Left renal cortex interstitium (tissue), 4 donors: Measurements from ENCODE around the gene PADI1. TPM values are rescaled to one million over a fixed set of nuclear protein-coding genes. Genes with fewer than 3 reads are reported as not detected.

Experiments
- DNase-seq, 4 donors: peaks; one replicate each; pipeline ENCODE4 v3.0.0-alpha.2; 2013; ENCODE audit warnings: low read depth in 4 of 4, low spot score in 2 of 4, missing footprints in 1 of 4
- polyA plus RNA-seq, 4 donors: library from polyadenylated mRNA; unstranded; fragments of 120-200 nt; gene quantifications; one replicate each; pipeline ENCODE4 v1.2.1, GENCODE V29; 2013; ENCODE audit not compliant: insufficient read length in 4 of 4

Gene PADI1
- polyA plus RNA-seq, 4 donors = 0.03 to 0.06 (median 0.05) TPM; not detected in 1

DNA sequence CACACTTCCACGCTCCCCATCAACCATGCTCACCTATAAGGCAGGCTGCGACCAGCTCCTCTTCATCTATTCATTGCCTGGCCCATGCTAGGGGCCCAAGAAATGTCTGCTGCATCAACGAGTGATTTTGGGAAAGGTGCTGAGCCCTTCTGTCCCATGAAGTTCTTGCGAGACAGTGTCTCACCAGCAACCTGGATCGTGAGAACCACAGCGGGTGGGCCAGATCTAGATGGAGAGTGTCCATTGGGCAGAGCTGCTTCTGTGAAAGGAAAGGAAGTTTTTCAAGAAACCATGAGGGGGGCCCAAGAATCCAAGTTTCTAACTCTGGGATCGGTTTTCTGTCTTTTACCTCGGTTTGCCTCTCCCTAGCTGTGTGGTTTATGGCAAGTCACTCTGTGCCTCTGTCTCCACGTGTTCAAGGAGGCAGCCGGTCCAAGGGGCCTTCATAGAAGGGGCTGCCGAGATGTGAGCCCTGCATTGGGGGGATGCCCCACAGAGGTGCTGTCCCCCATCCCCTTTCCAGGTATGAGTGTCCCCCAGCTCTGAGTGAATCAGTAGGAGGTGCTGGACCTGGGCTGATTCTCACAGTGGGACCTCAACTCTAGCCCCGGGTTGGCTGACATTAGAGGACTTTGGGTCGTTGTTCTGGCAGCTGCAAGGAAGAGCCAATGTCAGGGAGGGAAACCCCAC, 8.3 kb upstream of the PADI1 start:
- no peak for DNase-seq

DNA sequence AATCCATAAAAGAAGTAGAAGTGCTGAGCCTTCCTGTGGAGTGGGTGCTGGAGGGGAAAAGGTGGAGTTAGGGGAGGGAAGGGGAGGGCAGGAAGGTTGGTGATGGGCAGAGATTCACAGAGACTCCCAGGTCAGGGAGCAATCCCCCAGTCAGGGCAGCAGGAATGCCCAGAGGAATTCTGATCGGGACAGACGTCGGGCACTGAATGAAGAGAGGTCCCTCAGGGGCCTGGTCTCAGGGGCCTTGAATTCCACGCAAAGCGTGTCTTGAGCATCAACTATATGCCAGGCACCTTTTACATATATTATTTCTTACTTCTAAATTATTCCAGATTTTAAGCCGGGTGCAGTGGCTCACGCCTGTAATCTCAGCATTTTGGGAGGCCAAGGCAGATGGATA, 7.2 kb upstream of the PADI1 start:
- DNase-seq = no peak

GRCh38 chr1:17198476-17199258, 6.3 kb upstream of the PADI1 start:
- DNase-seq = no peak

- no peak for DNase-seq
Observed at GRCh38 chr1:17199267-17200044, 5.5 kb upstream of the PADI1 start.

GRCh38 chr1:17200246-17200645, 4.7 kb upstream of the PADI1 start:
- no peak for DNase-seq

DNA sequence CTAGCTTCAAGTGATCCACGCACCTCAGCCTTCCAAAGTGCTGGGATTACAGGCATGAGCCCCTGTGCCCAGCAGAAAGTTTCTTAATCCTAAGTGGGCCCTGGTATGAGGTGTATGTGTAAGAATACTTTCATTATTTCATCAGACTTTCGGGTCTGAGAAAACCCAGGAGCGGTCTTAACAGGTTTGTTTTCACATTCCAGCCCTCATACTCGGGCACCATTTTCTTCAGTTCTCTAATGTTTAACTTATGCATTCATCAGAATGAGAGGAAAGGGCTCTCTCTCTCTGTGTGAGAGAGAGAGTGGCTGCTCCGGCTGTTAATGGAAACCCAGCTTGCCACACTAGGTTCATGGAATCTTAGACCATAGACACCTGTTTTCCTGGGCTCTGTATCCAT, 4.2 kb upstream of the PADI1 start:
- DNase-seq = no peak

- no peak for DNase-seq
Observed at GRCh38 chr1:17201201-17202021, 3.5 kb upstream of the PADI1 start.

GRCh38 chr1:17205652-17206051, 724 bp downstream of the PADI1 start:
- no peak for DNase-seq

- no peak for DNase-seq
Observed at GRCh38 chr1:17206196-17206595, 1.3 kb downstream of the PADI1 start.

DNA sequence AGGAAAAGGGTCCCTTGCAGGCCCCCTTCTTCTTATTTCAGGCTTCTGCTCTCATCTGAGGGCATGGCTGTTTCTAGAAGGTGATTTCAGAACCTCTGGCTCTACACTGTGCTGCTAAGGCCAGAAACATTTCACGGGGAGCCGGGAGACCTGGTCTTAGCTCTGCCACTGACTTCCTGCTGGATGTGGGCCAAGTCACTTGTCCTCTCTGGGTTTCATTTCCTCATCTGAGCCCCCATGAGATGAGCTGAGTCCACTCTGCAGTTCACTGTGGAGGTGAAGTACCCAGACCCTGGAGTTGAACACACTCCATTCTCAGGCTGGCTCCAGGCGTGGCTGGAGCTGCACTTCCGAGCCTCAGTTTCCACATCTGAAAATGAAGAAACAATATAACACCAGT, 2.1 kb downstream of the PADI1 start:
- DNase-seq = no peak

GRCh38 chr1:17207540-17207939, 2.6 kb downstream of the PADI1 start:
- DNase-seq = no peak

GRCh38 chr1:17207966-17208418, 3.1 kb downstream of the PADI1 start:
- no peak for DNase-seq

GRCh38 chr1:17208546-17208945, 3.6 kb downstream of the PADI1 start:
- DNase-seq = no peak

- no peak for DNase-seq
Observed at GRCh38 chr1:17209430-17209829, 4.5 kb downstream of the PADI1 start.

DNA sequence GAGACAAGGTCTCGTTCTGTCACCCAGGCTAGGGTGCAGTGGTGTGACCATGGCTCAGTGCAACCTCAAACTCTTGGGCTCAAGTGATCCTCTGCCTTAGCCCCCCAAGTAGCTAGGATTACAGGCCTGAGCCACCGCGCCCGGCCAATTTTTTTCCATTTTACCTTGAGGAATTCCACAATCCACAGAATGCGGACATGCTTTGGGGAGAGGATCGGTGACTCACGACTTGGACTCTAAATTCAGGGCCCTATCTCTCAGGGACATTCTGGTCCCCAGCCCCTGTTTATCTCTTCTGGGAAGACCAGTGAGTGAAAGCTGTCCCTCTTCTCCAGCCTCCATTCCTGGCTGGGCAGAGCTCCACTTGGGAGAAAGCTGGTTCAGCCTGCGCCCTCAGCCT, 5.2 kb downstream of the PADI1 start:
- no peak for DNase-seq

GRCh38 chr1:17211377-17211776, 6.4 kb downstream of the PADI1 start:
- no peak for DNase-seq

DNA sequence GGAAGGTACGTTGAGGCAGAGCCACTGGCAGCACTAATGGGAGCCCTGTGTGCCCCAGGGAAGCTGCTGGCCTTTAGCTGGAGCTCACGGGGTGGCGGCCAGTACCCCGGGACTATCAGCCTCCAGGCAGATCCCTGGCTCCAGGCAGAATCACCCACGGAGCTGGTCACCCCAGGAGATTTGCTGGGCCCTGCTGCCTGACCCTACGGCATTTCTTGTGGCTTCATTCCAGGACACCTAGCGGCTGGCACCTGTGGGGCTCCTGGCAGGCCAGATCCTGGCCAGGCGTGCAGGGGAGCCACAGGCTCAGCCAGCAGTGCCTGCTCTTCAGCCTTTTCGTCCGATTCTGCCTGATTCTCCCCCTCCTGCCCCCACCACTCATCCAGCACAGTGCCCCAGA, 7.1 kb downstream of the PADI1 start:
- no peak for DNase-seq

DNA sequence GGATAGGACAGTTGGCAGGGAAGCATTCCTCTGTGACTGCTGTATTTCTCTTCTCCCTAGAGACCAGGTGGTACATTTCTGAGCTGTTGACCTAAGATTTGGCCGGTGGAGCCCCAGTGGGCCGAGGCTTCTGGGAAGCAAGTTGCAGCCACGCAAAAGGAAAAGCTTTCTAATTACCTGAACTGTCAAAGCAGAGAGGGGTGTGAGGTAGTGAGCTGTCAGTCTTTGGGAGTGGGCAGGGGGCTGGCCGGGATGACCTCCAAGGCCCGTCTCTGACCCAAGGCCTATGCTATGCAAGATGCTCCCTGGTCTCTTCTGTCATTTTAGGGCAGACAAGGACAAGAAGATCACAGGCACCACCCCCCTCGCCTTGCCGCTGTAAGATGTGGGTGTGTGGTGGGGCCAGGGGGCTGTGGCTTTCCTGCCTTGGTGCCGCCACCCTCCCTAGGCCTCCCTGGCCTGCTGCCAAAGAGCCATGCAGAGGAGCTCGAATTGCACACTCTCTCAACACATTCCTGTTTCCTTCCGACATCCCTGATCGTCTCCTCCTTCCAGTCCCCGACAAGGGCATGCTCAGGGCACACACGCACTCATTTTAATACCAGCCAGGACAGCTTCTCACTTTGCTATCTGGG, 7.7 kb downstream of the PADI1 start:
- DNase-seq = peak; percentile 44 to 67 (median 66)

GRCh38 chr1:17213148-17213781, 8.3 kb downstream of the PADI1 start:
- no peak for DNase-seq

- no peak for DNase-seq
Observed at GRCh38 chr1:17213782-17214148, 8.8 kb downstream of the PADI1 start.
